Activated CD4-positive, alpha-beta T cell treated with anti-CD3 and anti-CD28 coated beads for 1 hour (primary cell): Measurements from ENCODE around the gene GPC6.
"Not testable (repeated sequence)": the region's sequence is repeated elsewhere in the genome, so short reads cannot be mapped to it uniquely, and the experiment has no call there.

Experiments used
- DNase-seq: peaks from one replicate; pipeline ENCODE4 v3.0.0-alpha.2; 2020

GPC6 gene

GRCh38 chr13:94196413-94196812, 969.8 kb downstream of the GPC6 start:
- no peak for DNase-seq

GRCh38 chr13:94198681-94199080, 972.1 kb downstream of the GPC6 start:
- no peak for DNase-seq

- DNase-seq = no peak
These were observed 972.5 kb downstream of the GPC6 start for GRCh38 chr13:94199135-94199534.

GRCh38 chr13:94201022-94201421, 974.4 kb downstream of the GPC6 start:
- DNase-seq = no peak

GRCh38 chr13:94204163-94204562, 977.6 kb downstream of the GPC6 start:
- DNase-seq = no peak

GRCh38 chr13:94204946-94205345, 978.3 kb downstream of the GPC6 start:
- no peak for DNase-seq

GRCh38 chr13:94205896-94206295, 979.3 kb downstream of the GPC6 start:
- DNase-seq = no peak

- no peak for DNase-seq
These were observed 982.5 kb downstream of the GPC6 start for GRCh38 chr13:94209117-94209516.

GRCh38 chr13:94209913-94210312, 983.3 kb downstream of the GPC6 start:
- not testable (repeated sequence) for DNase-seq

GRCh38 chr13:94210816-94211215, 984.2 kb downstream of the GPC6 start:
- DNase-seq = no peak

GRCh38 chr13:94212196-94212595, 985.6 kb downstream of the GPC6 start:
- no peak for DNase-seq

GRCh38 chr13:94214121-94214520, 987.5 kb downstream of the GPC6 start:
- DNase-seq = no peak

- no peak for DNase-seq
These were observed 988.4 kb downstream of the GPC6 start for GRCh38 chr13:94214975-94215374.

- no peak for DNase-seq
These were observed 989.9 kb downstream of the GPC6 start for GRCh38 chr13:94216476-94216875.

- DNase-seq = no peak
These were observed 990.8 kb downstream of the GPC6 start for GRCh38 chr13:94217370-94217769.

GRCh38 chr13:94218537-94218936, 991.9 kb downstream of the GPC6 start:
- no peak for DNase-seq

- DNase-seq = no peak
These were observed 992.3 kb downstream of the GPC6 start for GRCh38 chr13:94218951-94219350.

- DNase-seq = no peak
These were observed 998.1 kb downstream of the GPC6 start for GRCh38 chr13:94224670-94225069.

- no peak for DNase-seq
These were observed 1000.8 kb downstream of the GPC6 start for GRCh38 chr13:94227255-94227879.

- no peak for DNase-seq
These were observed 1002.2 kb downstream of the GPC6 start for GRCh38 chr13:94228763-94229162.

GRCh38 chr13:94232161-94232950, 1005.7 kb downstream of the GPC6 start:
- no peak for DNase-seq

GRCh38 chr13:94232956-94233355, 1006.3 kb downstream of the GPC6 start:
- DNase-seq = no peak

- no peak for DNase-seq
These were observed 1006.8 kb downstream of the GPC6 start for GRCh38 chr13:94233401-94233800.

GRCh38 chr13:94233837-94234236, 1007.2 kb downstream of the GPC6 start:
- DNase-seq = no peak

GRCh38 chr13:94234738-94235137, 1008.1 kb downstream of the GPC6 start:
- DNase-seq = no peak
